Keratinocyte (primary cell): Measurements from ENCODE around the gene POU6F2. TPM values are rescaled to one million over a fixed set of nuclear protein-coding genes. Genes with fewer than 3 reads are reported as not detected.

Source experiments
- DNase-seq: peaks from one replicate; pipeline ENCODE4 v3.0.0-alpha.2; 2011; ENCODE audit warnings: low read depth, missing footprints, low spot score
- FAIRE-seq: peaks from 2 replicates; lab custom pipeline; 2011; peaks lifted over from hg19 to GRCh38; lab: Jason Lieb, UNC
- H2AFZ ChIP-seq: 2 replicates; pipeline ENCODE4 v1.6.0; 2012; ENCODE audit warnings: low read length, control low read depth, inconsistent platforms; ENCODE audit not compliant: control insufficient read depth
- H3K27ac ChIP-seq: 2 replicates; pipeline ENCODE4 v1.5.1; 2011; ENCODE audit warnings: low read length; ENCODE audit not compliant: control insufficient read depth, insufficient read depth
- H3K27me3 ChIP-seq: 3 replicates; pipeline ENCODE4 v1.6.0; 2011; ENCODE audit warnings: low read length; ENCODE audit not compliant: control insufficient read depth, insufficient read depth; ENCODE audit errors: extremely low read depth
- H3K36me3 ChIP-seq, 2 experiments: 2 replicates in 1 of 2; 3 replicates in 1 of 2; pipeline ENCODE4 v1.5.1; 2011; ENCODE audit warnings: low read length in 2 of 2, mild to moderate bottlenecking in 1 of 2; ENCODE audit not compliant: control insufficient read depth in 2 of 2, insufficient read depth in 2 of 2; ENCODE audit errors: extremely low read depth in 1 of 2
- H3K4me1 ChIP-seq: 3 replicates; pipeline ENCODE4 v1.5.1; 2011; ENCODE audit warnings: low read length; ENCODE audit not compliant: control insufficient read depth, insufficient read depth; ENCODE audit errors: extremely low read depth
- H3K4me2 ChIP-seq: 3 replicates; pipeline ENCODE4 v1.6.0; 2011; ENCODE audit warnings: low read depth, low read length; ENCODE audit not compliant: control insufficient read depth, insufficient read depth; ENCODE audit errors: extremely low read depth
- H3K4me3 ChIP-seq, 3 experiments: fragments of 200-600 bp in 1 of 3; sonication (generic) in 1 of 3; 2 replicates in 2 of 3; 3 replicates in 1 of 3; pipeline ENCODE4 v1.5.1; 2011 to 2016; ENCODE audit warnings: low read length in 3 of 3, mild to moderate bottlenecking in 3 of 3, control low read depth in 2 of 3, inconsistent platforms in 1 of 3, low read depth in 1 of 3, mixed read lengths in 1 of 3, mixed run types in 1 of 3, moderate library complexity in 1 of 3; ENCODE audit not compliant: control insufficient read depth in 2 of 3, insufficient read depth in 2 of 3; ENCODE audit errors: extremely low read depth in 1 of 3
- H3K79me2 ChIP-seq: 2 replicates; pipeline ENCODE4 v1.6.0; 2012; ENCODE audit warnings: low read length; ENCODE audit not compliant: control insufficient read depth, insufficient read depth
- H3K9ac ChIP-seq: 3 replicates; pipeline ENCODE4 v1.6.0; 2011; ENCODE audit warnings: low read length; ENCODE audit not compliant: control insufficient read depth, insufficient read depth; ENCODE audit errors: extremely low read depth
- H3K9me1 ChIP-seq: 3 replicates; pipeline ENCODE4 v1.6.0; 2011; ENCODE audit warnings: low read length; ENCODE audit not compliant: control insufficient read depth, insufficient read depth; ENCODE audit errors: extremely low read depth
- H3K9me3 ChIP-seq: 2 replicates; pipeline ENCODE4 v1.5.1; 2012; ENCODE audit warnings: low read depth, low read length; ENCODE audit not compliant: control insufficient read depth
- H4K20me1 ChIP-seq: 3 replicates; pipeline ENCODE4 v1.6.0; 2011; ENCODE audit warnings: low read length; ENCODE audit not compliant: control insufficient read depth, insufficient read depth; ENCODE audit errors: extremely low read depth
- CTCF ChIP-seq, 3 experiments: IDR thresholded peaks in 1 of 3; conservative IDR thresholded peaks in 1 of 3; optimal IDR thresholded peaks in 1 of 3; 2 replicates in 2 of 3; 3 replicates in 1 of 3; pipeline versions ENCODE3 to v1.5.1; 2011; ENCODE audit warnings: low read length in 3 of 3, mild to moderate bottlenecking in 3 of 3, moderate library complexity in 2 of 3, control low read depth in 1 of 3, inconsistent platforms in 1 of 3; ENCODE audit not compliant: insufficient read depth in 2 of 3; ENCODE audit errors: extremely low read depth in 1 of 3
- EZH2 ChIP-seq: IDR thresholded peaks from one replicate; pipeline ENCODE4 v1.6.1; 2012; ENCODE audit warnings: inconsistent platforms, mild to moderate bottlenecking, low read length, moderate library complexity
- dilution Hi-C: fragments of 300-500 bp; cut with MboI; formaldehyde crosslinking; loops from one replicate; pipeline ENCODE4 v1.7.0; 2020; ENCODE audit warnings: low sequenced_read_pairs; ENCODE audit not compliant: extremely low pct_ligation_motif_present
- polyA plus RNA-seq, 5 experiments: library from polyadenylated mRNA; depleted of rRNA in 3 of 5; stranded (reverse) in 3 of 5; stranded (forward) in 1 of 5; unstranded in 1 of 5; fragments of >200 nt; gene quantifications; 1 replicate in 1 of 5; 2 replicates in 3 of 5; 3 replicates in 1 of 5; pipeline versions ENCODE4 v1.2.1 to v1.2.3, GENCODE V29; 2011 to 2012; ENCODE audit warnings: missing spikeins in 2 of 5, low read depth in 1 of 5, low replicate concordance in 1 of 5

The POU6F2 gene
- polyA plus RNA-seq, 1 donor (not counting 4 experiments of a cell fraction or from before 2014, with no cell fraction given) = not detected

GRCh38 chr7:39085189-39085588 lies 107.5 kb downstream of the POU6F2 start:
- Histone ChIP-seq H4K20me1 (no peaks in the 10 kb centered on the region), H3K4me1 (no peaks in the 10 kb centered on the region), H3K4me2 (no peak overlapping the region), H3K9me3 (no peaks in the 10 kb centered on the region), H3K36me3 (no peaks in the 10 kb centered on the region), H3K27ac (no peak overlapping the region), H3K9me1 (no peaks in the 10 kb centered on the region), H3K4me3 (no peak overlapping the region), H2AFZ (no peak overlapping the region), H3K79me2 (no peaks in the 10 kb centered on the region), H3K27me3 (peaks cover 8% of the 10 kb centered on the region), H3K9ac (no peak overlapping the region)
- FAIRE-seq = no peak
- no peak for DNase-seq
- TF ChIP-seq EZH2 = no peak
- TF ChIP-seq CTCF (optimal IDR thresholded peaks at IDR 0.05 in 1 of 3, IDR thresholded peaks at IDR 0.05 in 1 of 3, conservative IDR thresholded peaks at IDR 0.05 in 1 of 3; ENCODE audit: extremely low read depth in 1 of 3, insufficient read depth in 2 of 3, low read length in 3 of 3) = no peak
- dilution Hi-C loops = no loop called here

GRCh38 chr7:39085590-39086049 lies 107.9 kb downstream of the POU6F2 start:
- H3K9me3 ChIP-seq = no peaks in the 10 kb centered on the region
- DNase-seq (no peak), FAIRE-seq (no peak)
- no peak overlapping the region for H3K9ac ChIP-seq
- dilution Hi-C loops = no loop called here
- H2AFZ ChIP-seq = peak overlapping the region; percentile 44
- H3K27me3 ChIP-seq = peaks cover 8% of the 10 kb centered on the region
- no peaks in the 10 kb centered on the region for H3K36me3 ChIP-seq
- no peaks in the 10 kb centered on the region for H3K79me2 ChIP-seq
- no peak overlapping the region for H3K4me2 ChIP-seq
- H3K9me1 ChIP-seq = no peaks in the 10 kb centered on the region
- no peaks in the 10 kb centered on the region for H3K4me1 ChIP-seq
- H3K27ac ChIP-seq = no peak overlapping the region
- TF ChIP-seq CTCF (optimal IDR thresholded peaks at IDR 0.05 in 1 of 3, IDR thresholded peaks at IDR 0.05 in 1 of 3, conservative IDR thresholded peaks at IDR 0.05 in 1 of 3; ENCODE audit: extremely low read depth in 1 of 3, insufficient read depth in 2 of 3, low read length in 3 of 3) = no peak
- TF ChIP-seq EZH2 = no peak
- H3K4me3 ChIP-seq = no peak overlapping the region
- no peaks in the 10 kb centered on the region for H4K20me1 ChIP-seq
